Measurements from ENCODE around the gene FNDC3A.
"Not testable (repeated sequence)": the region's sequence is repeated elsewhere in the genome, so short reads cannot be mapped to it uniquely, and the experiment has no call there.

FNDC3A gene

DNA sequence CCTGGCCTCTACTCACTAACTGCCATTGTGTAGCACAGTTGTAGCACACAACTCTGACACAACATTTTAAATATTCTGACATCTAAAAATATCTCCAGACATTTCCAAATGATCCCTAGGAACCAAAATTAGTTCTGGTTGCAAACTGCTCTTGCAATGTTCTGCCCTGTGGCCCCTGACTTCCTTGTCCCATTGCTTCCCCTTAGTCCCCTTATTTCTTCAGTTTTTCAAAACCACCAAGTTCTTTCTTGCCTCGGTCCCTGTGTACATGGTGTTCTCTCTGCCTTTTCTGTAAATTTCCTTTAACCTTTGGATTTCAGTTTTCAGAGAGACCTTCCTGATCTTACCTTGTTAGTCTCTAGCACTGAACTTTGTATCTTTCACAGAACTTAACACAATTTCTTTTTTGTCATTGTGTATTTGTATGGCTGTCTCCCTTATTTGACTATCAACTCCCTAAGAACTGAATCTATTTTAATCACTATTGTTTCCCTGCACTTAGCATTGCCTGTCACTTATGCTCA, 156.8 kb downstream of the FNDC3A start:
- peaks cover 35% of the 10 kb centered on the region for H3K36me3 ChIP-seq (replicated peaks)
- no peak overlapping the region for H3K4me3 ChIP-seq
- in situ Hi-C loops (cut with MboI; ENCODE audit: low sequenced_read_pairs): no loop called here
- no peaks in the 10 kb centered on the region for H3K9me3 ChIP-seq
- H3K27me3 ChIP-seq (ENCODE audit: low read depth): no peaks in the 10 kb centered on the region
- DNase-seq (ENCODE audit: low spot score in 2 of 2): no peak
- H3K4me1 ChIP-seq: no peaks in the 10 kb centered on the region

DNA sequence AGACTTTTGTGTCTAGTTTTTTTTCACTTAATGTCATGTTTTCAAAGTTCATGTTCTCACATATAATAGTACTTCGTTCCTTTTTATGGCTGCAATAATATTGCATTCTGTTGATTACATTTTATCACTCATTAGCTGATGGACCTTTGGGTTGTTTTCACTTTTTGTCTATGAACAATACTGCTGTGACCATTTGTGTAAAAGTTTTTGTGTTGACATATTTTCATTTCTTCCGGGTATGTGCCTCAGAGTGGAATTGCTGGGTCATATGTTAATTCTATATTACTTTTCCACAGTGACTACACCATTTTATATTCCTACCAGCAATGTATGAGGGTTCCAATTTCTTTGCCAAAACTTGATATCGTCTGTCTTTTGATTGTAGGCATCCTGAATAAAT, 158.6 kb downstream of the FNDC3A start:
- Histone ChIP-seq H3K4me3 (no peak overlapping the region), H3K4me1 (no peaks in the 10 kb centered on the region), H3K9me3 (no peaks in the 10 kb centered on the region), H3K36me3 (replicated peaks) (peaks cover 42% of the 10 kb centered on the region), H3K27me3 (ENCODE audit: low read depth) (no peaks in the 10 kb centered on the region)
- DNase-seq (ENCODE audit: low spot score in 2 of 2): no peak
- in situ Hi-C loops (cut with MboI; ENCODE audit: low sequenced_read_pairs): no loop called here

DNA sequence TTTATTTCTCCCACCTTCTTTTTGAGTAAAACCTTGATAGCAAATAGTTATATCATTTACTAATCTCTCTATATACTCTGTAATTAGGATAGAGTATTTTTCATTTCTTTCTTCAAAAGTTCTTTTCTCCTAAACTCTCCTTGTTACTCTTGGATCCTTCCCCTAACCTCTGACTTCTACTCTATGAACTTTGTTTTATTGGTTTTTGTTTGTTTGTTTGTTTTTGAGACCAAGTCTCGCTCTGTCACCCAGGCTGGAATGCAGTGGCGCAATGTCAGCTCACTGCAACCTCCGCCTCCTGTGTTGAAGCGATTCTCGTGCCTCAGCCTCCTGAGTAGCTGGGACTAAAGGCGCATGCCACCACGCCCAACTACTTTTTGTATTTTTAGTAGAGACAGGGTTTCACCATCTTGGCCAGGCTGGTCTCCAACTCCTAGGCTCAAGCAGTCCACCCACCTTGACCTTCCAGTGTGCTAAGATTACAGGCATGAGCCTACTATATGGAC, 161.5 kb downstream of the FNDC3A start:
- DNase-seq (ENCODE audit: low spot score in 2 of 2); H3K9me3 ChIP-seq; H3K27me3 ChIP-seq (ENCODE audit: low read depth); H3K4me1 ChIP-seq; in situ Hi-C loops (cut with MboI; ENCODE audit: low sequenced_read_pairs); H3K4me3 ChIP-seq: not testable (repeated sequence)
- H3K36me3 ChIP-seq (replicated peaks): peaks cover 32% of the 10 kb centered on the region

DNA sequence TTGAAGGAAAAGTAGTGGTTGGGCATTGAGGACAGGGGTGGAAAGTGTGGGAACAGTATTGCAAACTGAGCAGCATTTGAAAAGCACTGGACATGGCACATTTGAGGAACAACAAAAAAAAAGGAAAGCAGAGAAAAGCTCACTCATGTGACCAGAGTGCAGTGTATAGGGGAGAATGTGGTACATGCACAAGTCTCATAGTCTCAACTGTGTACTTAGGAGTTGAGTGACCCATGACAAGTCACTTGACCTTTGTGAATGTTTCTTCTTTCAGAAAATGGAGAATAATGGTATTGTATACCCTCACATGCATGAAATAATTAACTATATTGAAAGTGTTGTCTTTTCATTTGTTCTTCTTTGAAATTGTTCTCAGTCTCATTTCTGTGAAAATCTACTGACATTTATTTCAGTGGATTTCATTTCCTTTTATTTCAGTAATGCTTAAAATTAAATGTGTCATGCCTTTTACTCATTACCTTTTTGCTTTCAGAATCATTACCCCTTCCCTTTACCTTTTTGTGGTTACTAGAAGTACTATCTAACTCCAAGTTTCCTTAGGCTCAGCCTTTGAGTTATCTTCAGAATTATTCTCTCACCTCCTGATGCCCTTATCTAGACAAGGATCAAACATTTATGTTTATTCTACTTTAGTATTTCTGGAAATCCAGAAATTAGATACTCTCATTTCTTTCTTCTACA, 165.3 kb downstream of the FNDC3A start:
- DNase-seq (ENCODE audit: low spot score in 2 of 2): no peak
- Histone ChIP-seq H3K27me3 (ENCODE audit: low read depth) (no peaks in the 10 kb centered on the region), H3K36me3 (replicated peaks) (peaks cover 22% of the 10 kb centered on the region), H3K4me3 (no peak overlapping the region), H3K9me3 (no peaks in the 10 kb centered on the region), H3K4me1 (peaks cover 6% of the 10 kb centered on the region)
- in situ Hi-C loops (cut with MboI; ENCODE audit: low sequenced_read_pairs): no loop called here

DNA sequence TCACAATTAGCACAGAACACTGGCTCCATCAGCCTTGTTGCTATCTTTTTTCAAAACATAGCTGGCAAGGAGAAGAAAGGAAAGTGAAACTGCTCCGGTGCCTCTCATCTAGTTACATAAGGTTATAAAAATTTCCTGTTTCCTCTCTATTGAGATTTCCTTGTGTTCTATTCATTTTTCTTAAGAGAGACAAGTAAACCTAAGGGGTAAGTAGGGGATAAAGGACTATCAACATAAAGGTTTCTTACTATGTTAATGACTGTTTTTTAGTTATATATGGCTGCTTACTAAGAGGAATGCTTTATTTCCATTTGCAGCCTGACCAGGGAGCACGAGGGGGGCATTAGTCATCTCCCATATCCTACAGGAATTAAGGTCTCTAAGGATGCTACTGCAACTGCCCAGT, 171.2 kb downstream of the FNDC3A start:
- H3K36me3 ChIP-seq (replicated peaks): peaks cover 15% of the 10 kb centered on the region
- H3K4me3 ChIP-seq: no peak overlapping the region
- H3K9me3 ChIP-seq: no peaks in the 10 kb centered on the region; the same call in 1 of the 2 replicates
- in situ Hi-C loops (cut with MboI; ENCODE audit: low sequenced_read_pairs): no loop called here
- DNase-seq (ENCODE audit: low spot score in 2 of 2): no peak
- H3K27me3 ChIP-seq (ENCODE audit: low read depth): no peaks in the 10 kb centered on the region
- H3K4me1 ChIP-seq: peaks cover 6% of the 10 kb centered on the region

DNA sequence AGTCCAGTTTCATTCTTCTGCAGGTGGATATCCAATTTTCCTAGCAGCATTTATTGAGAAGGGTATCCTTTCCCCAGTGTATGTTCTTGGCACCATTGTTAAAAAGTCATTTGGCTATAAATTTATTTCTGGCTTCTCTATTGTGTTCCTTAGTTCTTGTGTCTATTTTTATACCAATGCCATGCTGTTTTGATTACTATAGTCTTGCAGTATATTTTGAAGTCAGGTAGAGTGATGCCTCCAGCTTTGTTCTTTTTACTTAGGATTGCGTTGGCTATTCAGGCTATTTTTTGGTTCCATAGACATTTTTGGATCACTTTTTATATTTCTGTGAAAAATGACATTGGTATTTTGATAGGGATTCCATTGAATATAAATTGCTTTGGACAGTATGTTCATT, 172.7 kb downstream of the FNDC3A start:
- in situ Hi-C loops (cut with MboI; ENCODE audit: low sequenced_read_pairs): no loop called here
- no peak overlapping the region for H3K4me3 ChIP-seq
- DNase-seq (ENCODE audit: low spot score in 2 of 2): no peak
- no peaks in the 10 kb centered on the region; the same call in 1 of the 2 replicates for H3K9me3 ChIP-seq
- H3K36me3 ChIP-seq (replicated peaks): peaks cover 15% of the 10 kb centered on the region
- peaks cover 6% of the 10 kb centered on the region for H3K4me1 ChIP-seq
- no peaks in the 10 kb centered on the region for H3K27me3 ChIP-seq (ENCODE audit: low read depth)

DNA sequence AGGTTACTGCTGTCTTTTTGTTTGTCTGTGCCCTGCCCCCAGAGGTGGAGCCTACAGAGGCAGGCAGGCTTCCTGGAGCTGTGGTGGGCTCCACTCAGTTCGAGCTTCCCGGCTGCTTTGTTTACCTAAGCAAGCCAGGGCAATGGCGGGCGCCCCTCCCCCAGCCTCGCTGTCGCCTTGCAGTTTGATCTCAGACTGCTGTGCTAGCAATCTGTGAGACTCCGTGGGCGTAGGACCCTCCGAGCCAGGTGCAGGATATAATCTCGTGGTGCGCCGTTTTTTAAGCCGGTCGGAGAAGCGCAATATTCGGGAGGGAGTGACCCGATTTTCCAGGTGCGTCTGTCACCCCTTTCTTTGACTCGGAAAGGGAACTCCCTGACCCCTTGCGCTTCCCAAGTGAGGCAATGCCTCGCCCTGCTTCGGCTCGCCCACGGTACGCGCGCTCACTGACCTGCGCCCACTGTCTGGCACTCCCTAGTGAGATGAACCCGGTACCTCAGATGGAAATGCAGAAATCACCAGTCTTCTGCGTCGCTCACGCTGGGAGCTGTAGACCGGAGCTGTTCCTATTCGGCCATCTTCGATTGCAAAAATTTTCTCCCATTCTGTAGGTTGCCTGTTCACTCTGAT, 182.4 kb downstream of the FNDC3A start:
- H3K27me3 ChIP-seq (ENCODE audit: low read depth); DNase-seq (ENCODE audit: low spot score in 2 of 2); in situ Hi-C loops (cut with MboI; ENCODE audit: low sequenced_read_pairs); H3K4me3 ChIP-seq; H3K36me3 ChIP-seq (replicated peaks); H3K9me3 ChIP-seq; H3K4me1 ChIP-seq: not testable (repeated sequence)

DNA sequence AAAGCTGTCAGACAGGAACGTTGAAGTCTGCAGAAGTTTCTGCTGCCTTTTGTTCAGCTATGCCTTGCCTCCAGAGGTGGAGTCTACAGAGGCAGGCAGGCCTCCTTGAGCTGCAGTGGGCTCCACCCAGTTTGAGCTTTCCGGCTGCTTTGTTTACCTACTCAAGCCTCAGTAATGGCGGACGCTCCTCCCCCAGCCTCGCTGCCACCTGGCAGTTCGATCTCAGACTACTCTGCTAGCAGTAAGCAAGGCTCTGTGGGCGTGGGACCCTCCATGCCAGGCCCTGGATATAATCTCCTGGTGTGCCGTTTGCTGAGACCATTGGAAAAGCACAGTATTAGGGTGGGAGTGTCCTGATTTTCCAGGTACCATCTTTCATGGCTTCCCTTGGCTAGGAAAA, 187.4 kb downstream of the FNDC3A start:
- H3K9me3 ChIP-seq; H3K27me3 ChIP-seq (ENCODE audit: low read depth); H3K4me1 ChIP-seq; H3K4me3 ChIP-seq; DNase-seq (ENCODE audit: low spot score in 2 of 2); in situ Hi-C loops (cut with MboI; ENCODE audit: low sequenced_read_pairs): not testable (repeated sequence)
- peaks cover 11% of the 10 kb centered on the region for H3K36me3 ChIP-seq (replicated peaks)

DNA sequence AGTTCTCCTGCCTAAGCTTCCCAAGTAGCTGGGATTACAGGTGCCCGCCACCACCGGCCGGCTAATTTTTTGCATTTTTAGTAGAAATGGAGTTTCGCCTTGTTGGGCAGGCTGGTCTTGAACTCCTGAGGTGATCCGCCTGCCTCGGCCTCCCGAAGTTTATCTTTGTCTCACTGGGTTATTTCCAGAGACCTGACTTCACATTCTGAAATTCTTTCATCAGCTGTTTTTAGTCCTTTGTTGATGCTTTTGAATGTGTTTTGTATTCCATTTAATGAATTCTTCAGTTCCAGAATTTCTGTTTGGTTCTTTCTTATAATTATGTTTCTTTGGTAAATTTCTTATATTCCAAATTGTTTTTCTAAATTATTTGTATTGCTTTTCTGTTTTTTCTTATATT, 189.0 kb downstream of the FNDC3A start:
- peaks cover 5% of the 10 kb centered on the region; the same call in 1 of the 2 replicates for H3K4me1 ChIP-seq
- peaks cover 11% of the 10 kb centered on the region for H3K36me3 ChIP-seq (replicated peaks)
- H3K9me3 ChIP-seq: peaks cover 8% of the 10 kb centered on the region
- no peak for DNase-seq (ENCODE audit: low spot score in 2 of 2)
- in situ Hi-C loops (cut with MboI; ENCODE audit: low sequenced_read_pairs): no loop called here
- no peaks in the 10 kb centered on the region for H3K27me3 ChIP-seq (ENCODE audit: low read depth)
- H3K4me3 ChIP-seq: no peak overlapping the region

DNA sequence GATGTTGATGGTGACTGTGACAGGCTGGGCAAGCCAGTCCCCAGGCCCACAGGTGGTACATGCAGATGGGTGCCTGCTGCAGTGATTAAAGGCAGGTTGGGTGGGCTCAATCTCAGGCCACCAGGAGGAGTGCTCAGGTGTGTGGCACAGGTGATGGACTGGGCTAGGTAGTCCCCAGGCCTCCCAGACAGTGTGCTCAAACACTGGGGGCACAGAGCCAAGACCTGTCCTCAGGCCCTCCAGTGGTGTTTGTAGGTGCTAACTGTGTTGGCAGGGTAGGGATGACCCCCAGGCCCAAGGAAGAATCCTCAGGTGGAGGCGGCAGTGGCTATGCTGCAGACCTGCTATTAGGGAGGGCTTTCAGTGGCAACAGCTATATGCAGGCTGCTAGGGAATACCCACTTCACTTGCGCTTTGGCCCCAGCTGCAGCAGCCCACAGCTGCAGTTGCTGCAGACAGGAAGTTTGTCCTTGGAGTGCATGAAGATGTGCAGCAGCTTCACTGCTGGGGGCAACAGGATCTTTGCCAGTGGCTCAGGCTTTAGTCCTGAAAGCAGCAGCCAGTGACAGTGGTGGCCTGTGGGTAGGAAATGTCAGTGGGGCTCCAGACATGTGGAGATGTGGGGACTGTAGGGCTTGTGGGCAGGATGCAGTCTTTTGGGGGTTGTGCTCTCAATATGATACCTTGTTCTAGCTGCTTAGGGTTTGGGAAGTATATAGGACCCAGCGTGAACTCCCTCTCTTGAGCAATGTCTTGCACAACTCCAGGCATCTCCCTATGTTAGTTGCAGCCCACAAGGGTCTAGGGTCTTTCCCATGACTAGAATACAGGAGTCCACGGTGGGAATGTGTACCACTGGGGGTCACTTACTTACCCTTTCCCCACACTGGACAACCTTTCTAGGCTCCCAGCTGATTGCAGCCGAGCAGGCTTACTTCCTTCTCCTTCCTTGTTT, 190.4 kb downstream of the FNDC3A start:
- no peaks in the 10 kb centered on the region for H3K27me3 ChIP-seq (ENCODE audit: low read depth)
- peaks cover 11% of the 10 kb centered on the region for H3K36me3 ChIP-seq (replicated peaks)
- H3K9me3 ChIP-seq: peaks cover 5% of the 10 kb centered on the region
- no peak for DNase-seq (ENCODE audit: low spot score in 2 of 2)
- peaks cover 2% of the 10 kb centered on the region; the same call in 1 of the 2 replicates for H3K4me1 ChIP-seq
- in situ Hi-C loops (cut with MboI; ENCODE audit: low sequenced_read_pairs): no loop called here
- H3K4me3 ChIP-seq: no peak overlapping the region

DNA sequence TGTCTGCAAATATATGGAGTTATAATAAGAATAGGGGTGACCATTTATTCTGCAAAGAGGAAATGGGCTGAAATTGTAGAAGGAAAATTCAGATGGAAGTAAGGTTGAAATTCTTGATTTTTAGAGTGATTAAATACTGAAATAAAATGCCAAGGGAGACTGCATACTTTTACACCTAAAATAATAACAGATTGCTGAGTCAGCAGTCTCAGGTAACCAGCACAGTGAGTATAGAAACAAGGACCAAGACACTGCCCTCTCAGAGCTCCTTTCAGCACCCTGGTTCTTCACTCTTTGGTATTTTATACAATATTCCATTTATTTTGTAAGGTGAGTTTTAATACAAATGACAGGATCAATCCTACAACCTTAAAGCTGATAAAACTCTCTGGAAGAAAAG, 195.6 kb downstream of the FNDC3A start:
- H3K4me3 ChIP-seq: no peak overlapping the region
- in situ Hi-C loops (cut with MboI; ENCODE audit: low sequenced_read_pairs): no loop called here
- no peaks in the 10 kb centered on the region for H3K4me1 ChIP-seq
- peaks cover 11% of the 10 kb centered on the region for H3K36me3 ChIP-seq (replicated peaks)
- no peaks in the 10 kb centered on the region for H3K9me3 ChIP-seq
- DNase-seq (ENCODE audit: low spot score in 2 of 2): no peak
- no peaks in the 10 kb centered on the region for H3K27me3 ChIP-seq (ENCODE audit: low read depth)

DNA sequence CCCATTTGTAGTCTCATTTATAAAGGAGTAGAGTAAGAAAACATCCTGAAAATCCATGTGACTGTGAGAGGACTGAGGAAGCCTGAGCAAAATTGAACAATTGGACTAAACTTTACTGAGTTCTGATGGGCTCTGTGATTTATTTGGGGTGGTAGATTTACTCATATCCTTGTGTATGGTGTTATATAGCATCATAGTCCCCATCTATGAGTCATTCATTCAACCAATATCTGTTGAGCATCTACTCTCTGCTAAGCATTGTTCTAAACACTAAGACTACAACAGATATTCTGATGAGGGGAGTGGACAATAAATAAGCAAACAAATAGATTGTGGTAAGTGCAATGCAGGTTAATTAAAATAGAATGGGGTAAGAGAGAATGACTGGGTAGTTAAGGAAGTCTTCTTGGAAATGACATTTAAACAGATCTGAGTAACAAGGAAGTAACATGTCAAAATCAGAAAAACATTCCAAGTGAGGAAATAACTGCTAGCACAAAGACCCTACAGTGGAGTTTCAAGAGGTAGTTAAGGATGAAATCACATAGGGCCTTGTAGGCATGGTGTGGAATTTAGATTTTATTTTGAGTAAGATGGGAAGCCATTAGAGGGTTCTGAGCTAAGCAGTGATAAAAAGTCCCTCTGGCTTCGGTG, 208.1 kb downstream of the FNDC3A start:
- in situ Hi-C loops (cut with MboI; ENCODE audit: low sequenced_read_pairs): no loop called here
- peaks cover 7% of the 10 kb centered on the region for H3K4me1 ChIP-seq

DNA sequence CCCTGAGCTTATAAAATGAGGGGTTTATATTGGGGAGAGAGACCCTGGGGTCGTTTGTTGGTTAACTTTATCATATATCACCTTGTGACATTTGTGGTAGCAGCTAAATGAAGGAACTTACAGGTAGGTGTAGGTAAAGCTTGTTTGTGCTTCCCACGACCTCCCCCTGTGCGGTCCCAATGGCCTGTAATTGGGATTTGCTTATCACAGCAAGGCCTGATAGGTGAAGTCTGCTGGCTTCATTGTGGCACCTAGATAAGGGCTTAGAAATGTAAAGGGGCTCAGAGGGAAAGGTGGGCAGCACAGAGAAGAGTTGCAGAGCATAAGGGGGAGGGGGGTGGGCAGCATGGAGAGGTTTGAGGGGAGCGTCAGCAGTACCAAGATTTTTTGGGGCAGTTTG, 208.9 kb downstream of the FNDC3A start:
- Histone ChIP-seq H3K4me1 (peaks cover 7% of the 10 kb centered on the region), H3K36me3 (replicated peaks) (peaks cover 24% of the 10 kb centered on the region), H3K9me3 (no peaks in the 10 kb centered on the region)

More for the DNA sequence above, 208.1 kb downstream of the FNDC3A start:
- Histone ChIP-seq H3K27me3 (ENCODE audit: low read depth) (no peaks in the 10 kb centered on the region), H3K36me3 (replicated peaks) (peaks cover 23% of the 10 kb centered on the region), H3K4me3 (no peak overlapping the region), H3K9me3 (no peaks in the 10 kb centered on the region)
- no peak for DNase-seq (ENCODE audit: low spot score in 2 of 2)

More for the DNA sequence above, 208.9 kb downstream of the FNDC3A start:
- in situ Hi-C loops (cut with MboI; ENCODE audit: low sequenced_read_pairs): no loop called here
- no peak overlapping the region for H3K4me3 ChIP-seq
- no peaks in the 10 kb centered on the region for H3K27me3 ChIP-seq (ENCODE audit: low read depth)
- DNase-seq (ENCODE audit: low spot score in 2 of 2): no peak
